Measurements from ENCODE around the gene DCST1.
A peak's percentile ranks its signal among the peaks of the same experiment; 100 is the strongest.

The DCST1 gene

GRCh38 chr1:155082301-155083051, 48.9 kb downstream of the DCST1 start:
- no peak for DNase-seq (ENCODE audit: low read depth)
- H3K4me3 ChIP-seq (ENCODE audit: low read length), result no peak overlapping the region

DNA sequence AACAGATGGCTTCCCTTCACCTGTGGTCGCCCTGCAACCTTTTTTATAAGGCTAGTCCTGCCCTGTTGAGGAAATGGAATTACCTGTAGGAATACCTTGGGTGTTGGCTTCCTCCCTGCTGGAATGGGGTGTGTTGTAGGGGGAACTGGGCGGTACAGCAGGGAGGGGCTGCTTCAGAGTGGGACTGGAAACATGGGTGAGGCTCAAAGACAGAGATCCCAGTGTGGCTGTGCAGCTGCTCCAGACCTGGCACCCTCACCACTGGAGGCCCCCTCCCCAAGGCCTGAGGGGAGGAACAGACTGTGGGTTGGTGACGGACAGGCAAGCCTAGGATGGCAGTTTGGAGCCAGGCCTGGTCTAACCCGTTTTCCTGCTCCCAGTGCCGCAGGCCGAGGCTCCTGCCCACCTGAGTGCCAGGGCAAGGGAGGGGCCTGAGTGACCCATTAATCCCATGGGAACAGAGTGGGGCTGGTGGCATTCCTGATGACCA, 49.5 kb downstream of the DCST1 start:
- no peak overlapping the region for H3K4me3 ChIP-seq (ENCODE audit: low read length)
- TF ChIP-seq, protein P1, sequence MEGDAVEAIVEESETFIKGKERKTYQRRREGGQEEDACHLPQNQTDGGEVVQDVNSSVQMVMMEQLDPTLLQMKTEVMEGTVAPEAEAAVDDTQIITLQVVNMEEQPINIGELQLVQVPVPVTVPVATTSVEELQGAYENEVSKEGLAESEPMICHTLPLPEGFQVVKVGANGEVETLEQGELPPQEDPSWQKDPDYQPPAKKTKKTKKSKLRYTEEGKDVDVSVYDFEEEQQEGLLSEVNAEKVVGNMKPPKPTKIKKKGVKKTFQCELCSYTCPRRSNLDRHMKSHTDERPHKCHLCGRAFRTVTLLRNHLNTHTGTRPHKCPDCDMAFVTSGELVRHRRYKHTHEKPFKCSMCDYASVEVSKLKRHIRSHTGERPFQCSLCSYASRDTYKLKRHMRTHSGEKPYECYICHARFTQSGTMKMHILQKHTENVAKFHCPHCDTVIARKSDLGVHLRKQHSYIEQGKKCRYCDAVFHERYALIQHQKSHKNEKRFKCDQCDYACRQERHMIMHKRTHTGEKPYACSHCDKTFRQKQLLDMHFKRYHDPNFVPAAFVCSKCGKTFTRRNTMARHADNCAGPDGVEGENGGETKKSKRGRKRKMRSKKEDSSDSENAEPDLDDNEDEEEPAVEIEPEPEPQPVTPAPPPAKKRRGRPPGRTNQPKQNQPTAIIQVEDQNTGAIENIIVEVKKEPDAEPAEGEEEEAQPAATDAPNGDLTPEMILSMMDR (conservative IDR thresholded peaks at IDR 0.05; ENCODE audit: low read length), result no peak
- no peak for DNase-seq (ENCODE audit: low read depth)

More at GRCh38 chr1:155082301-155083051, 48.9 kb downstream of the DCST1 start:
- TF ChIP-seq, protein P1 (conservative IDR thresholded peaks at IDR 0.05; ENCODE audit: low read length), result no peak

GRCh38 chr1:155083865-155084721, 50.5 kb downstream of the DCST1 start:
- DNase-seq (ENCODE audit: low read depth), result peak; percentile 26
- TF ChIP-seq, protein P1 (conservative IDR thresholded peaks at IDR 0.05; ENCODE audit: low read length), result peak; percentile 30
- peak overlapping the region; percentile 86 for H3K4me3 ChIP-seq (ENCODE audit: low read length)

- DNase-seq (ENCODE audit: low read depth), result peak; percentile 89
- H3K4me3 ChIP-seq (ENCODE audit: low read length), result peak overlapping the region; percentile 86
- TF ChIP-seq, protein P1 (conservative IDR thresholded peaks at IDR 0.05; ENCODE audit: low read length), result peak; percentile 83
These were observed 51.3 kb downstream of the DCST1 start for GRCh38 chr1:155084722-155085503.

- no peak for DNase-seq (ENCODE audit: low read depth)
- peak overlapping the region; percentile 86 for H3K4me3 ChIP-seq (ENCODE audit: low read length)
- TF ChIP-seq, protein P1 (conservative IDR thresholded peaks at IDR 0.05; ENCODE audit: low read length), result no peak
These were observed 52.0 kb downstream of the DCST1 start for GRCh38 chr1:155085504-155086127.

DNA sequence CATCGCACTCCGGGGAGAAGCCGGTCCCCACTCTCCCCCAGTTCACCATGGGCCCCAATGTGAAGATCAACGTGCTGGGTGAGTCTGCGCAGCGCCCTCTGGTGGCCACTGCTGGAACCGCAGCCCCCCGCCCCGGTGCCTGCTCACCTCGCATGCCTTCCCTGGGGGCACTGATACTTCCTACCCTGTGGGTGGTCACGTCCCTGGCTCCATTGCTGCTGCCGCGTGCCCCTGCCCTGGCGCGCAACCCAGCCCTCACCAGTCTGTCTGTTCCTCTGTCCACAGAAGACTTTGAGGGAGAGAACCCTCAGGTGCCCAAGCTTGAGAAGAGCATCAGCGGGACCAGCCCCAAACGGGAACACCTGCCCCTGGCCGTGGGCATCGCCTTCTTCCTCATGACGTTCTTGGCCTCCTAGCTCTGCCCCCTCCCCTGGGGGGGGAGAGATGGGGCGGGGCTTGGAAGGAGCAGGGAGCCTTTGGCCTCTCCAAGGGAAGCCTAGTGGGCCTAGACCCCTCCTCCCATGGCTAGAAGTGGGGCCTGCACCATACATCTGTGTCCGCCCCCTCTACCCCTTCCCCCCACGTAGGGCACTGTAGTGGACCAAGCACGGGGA, 52.6 kb downstream of the DCST1 start:
- TF ChIP-seq, protein P1 (conservative IDR thresholded peaks at IDR 0.05; ENCODE audit: low read length), result peak; percentile 77
- no peak overlapping the region for H3K4me3 ChIP-seq (ENCODE audit: low read length)
- DNase-seq (ENCODE audit: low read depth), result peak; percentile 37

Measured in AG10803 (cell line).